HG03045 (cell line): ENCODE results near the gene HMGCLL1.

ENCODE experiments used
- ATAC-seq: cut with Tn5 transposase; IDR thresholded peaks from one replicate; pipeline ENCODE4 v1.9.1; 2021; ENCODE audit warnings: mild to moderate bottlenecking, moderate library complexity; ENCODE audit not compliant: unreplicated experiment

Gene HMGCLL1

DNA sequence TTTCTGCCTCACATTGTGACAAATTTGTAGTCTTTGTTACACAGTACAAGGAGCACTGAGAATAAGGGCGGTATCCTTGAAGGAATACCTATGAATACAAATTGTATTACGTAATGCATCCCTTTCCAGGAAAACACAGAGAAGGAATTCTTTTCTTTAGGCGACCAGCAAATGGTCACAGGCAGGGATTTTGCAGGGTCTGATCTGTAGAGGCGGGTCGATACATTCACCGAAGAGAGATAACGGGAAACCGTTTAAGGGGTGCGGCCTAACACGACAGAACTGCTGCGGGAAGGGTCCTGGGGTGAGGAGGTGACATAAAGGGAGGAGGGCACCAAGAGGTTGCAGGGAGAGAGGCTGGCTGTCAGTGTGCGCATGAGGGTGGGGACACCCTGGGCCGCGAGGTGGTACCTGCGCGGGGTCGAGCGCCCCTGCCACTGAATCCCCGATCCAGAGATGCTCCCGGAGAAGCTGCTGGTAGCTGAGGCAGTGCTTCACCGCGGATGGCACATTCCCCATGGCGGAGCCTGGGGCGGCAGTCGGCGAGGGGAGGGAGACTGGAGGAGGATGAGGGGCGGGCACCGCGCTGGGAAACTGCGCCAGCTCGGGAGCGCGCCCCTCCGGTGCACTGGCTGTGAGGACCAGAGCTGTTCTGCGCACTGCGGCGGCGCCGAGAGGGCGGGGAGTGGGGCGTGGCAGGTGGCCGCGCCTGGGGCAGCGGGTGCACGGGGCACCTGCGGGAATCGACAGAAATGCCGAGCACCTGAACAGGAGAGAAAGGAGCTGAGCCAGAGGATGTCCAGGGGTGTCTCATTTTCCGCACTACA, at the start of gene HMGCLL1:
Gene HMGCLL1, minus strand, starts transcription at position 656 of the 827 bp plus-strand sequence. Its CDS starts 137 bp downstream, at position 519.
- ATAC-seq, result no peak

DNA sequence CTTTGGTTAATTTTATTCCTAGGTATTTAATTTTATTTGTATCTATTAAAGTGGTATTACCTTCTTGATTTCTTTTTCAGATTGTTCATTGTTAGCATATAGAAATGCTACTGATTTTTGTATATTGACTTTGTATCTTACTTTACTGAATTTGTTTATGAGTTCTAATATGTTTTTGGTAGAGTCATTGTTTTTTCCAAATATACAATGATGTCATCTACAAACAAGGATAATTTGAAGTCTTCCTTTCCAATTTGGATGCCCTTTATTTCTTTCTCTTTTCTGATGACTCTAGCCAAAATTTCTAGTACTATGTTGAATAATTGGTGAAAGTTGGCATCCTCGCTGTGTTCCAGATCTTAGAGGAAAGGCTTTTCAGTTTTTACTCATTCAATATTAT, 43.0 kb upstream of the HMGCLL1 start:
- ATAC-seq, result no peak

DNA sequence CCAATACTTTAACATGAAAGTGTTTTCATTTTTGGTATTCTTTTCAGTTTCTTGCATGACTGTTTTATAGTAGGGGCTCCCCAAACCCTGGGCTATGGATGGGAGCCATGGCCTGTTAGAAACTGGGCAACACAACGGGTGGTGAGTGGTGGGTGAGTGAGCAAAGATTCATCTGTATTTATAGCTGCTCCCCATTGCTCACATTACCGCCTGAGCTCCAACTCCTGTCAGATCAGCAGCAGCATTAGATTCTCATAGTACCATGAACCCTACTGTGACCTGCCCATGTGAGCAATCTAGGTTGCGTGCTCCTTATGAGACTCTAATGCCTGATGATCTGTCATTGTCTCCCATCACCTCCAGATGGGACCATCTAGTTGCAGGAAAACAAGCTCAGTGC, 42.3 kb upstream of the HMGCLL1 start:
- ATAC-seq, result no peak

DNA sequence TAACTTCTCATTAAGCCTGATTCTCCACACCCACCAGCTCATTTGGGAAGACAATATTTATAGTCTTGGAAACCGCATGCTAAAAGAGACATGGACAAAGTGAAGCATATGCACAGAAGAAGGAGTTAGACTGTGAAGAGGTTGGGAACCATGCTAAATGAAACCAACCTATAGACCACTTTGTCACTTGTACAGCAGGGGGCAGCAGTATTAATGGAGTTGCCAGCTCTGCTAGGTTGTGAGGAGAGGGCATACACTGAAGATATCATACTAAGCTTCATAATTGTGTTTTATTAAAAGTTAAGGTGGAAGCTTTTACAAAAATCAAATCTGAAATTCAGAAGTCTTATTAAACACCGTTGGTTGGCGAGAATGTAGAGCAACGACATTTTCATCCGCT, 38.3 kb upstream of the HMGCLL1 start:
- ATAC-seq, result no peak

DNA sequence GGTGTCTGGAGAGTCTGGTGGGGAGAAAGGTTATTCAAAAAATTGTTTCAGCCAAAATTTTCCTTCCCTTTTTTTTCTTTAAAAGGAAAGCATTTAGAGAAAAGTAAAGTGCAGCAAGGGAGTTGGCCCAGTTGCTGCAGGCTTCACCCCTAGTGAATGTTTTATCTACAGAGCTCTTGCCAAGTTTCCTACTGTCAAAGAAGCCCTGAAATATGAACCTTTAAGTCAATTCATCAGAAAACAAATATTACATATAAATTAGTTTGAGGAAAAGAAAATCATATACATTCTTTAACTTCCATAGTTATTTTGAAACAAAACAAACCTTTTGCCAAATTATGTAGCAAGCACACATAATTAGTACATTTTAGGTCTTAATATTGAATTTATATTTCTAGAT, 25.0 kb upstream of the HMGCLL1 start:
- no peak for ATAC-seq

DNA sequence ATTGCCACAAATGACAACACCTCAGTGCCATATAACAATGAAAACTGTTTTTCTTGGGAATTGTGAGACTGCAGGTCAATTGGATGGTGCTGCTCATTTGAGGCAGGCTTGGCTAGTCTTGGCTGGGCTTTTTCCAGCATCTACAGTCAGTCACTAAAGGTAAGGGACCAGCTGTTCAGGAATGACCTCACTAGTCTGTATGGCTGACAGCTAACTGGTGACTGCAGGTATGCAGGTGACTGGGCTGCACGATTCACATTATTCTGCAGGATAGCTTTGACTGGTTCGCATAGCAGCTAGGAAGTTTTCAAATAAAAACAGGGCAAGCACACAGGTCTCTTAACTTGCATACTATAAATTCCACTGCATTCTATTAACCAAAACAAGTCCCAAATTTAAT, 22.1 kb upstream of the HMGCLL1 start:
- ATAC-seq, result no peak

GRCh38 chr6:55594442-55594841, 15.4 kb upstream of the HMGCLL1 start:
- no peak for ATAC-seq

DNA sequence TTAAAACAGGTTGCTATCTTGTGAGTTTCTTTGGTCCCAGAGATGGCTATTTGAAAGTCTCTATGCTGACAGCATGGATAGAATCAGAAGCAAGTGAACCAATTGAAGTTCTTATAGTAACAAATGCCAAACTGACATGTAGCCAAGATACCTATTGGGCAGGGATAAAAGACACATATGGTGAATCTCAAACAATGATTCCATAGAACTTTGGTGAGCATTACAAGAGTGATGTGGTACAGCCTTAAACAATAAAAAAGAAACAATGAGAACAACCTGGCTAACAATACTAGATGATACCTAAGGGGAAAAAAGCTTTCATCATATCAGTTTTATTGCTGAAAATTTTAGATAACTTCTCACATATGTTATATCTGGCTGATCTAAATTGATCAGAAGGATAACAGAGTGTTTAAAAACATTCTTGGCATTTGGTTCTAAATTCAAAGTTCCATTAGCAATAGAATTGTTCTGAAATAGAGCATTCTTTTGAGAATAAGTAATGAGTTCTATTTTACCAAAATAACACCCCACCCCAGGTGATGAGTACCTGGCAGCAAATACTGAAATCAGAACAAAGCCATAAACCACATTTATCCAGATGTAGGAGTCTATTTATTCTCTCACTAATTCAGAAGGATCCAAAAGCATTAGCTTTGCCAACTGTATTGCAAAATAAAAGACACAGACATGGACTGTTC, 5.8 kb upstream of the HMGCLL1 start:
- ATAC-seq, result no peak

GRCh38 chr6:55576811-55577210, 2.2 kb downstream of the HMGCLL1 start:
- ATAC-seq, result no peak

- ATAC-seq, result no peak
Observed at GRCh38 chr6:55574556-55574955, 4.4 kb downstream of the HMGCLL1 start.

DNA sequence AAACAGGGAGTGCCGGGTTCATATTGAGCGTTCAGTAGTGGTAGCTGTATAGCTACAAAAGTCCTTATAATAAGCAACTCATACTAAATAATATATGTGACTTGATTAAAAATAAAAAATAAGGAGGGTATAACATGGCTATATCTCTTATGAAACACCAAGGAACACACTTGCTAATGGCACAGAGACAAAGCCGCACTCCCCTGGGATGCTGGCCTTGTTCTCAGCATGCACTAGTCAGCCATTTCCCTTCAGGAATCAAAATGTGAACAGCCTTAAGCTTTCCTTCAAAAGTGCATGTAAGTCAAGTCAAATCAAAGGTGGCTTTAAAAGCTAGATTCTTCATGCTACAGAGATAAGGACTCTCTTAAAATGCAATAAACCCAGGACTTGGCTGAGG, 9.4 kb downstream of the HMGCLL1 start:
- no peak for ATAC-seq

DNA sequence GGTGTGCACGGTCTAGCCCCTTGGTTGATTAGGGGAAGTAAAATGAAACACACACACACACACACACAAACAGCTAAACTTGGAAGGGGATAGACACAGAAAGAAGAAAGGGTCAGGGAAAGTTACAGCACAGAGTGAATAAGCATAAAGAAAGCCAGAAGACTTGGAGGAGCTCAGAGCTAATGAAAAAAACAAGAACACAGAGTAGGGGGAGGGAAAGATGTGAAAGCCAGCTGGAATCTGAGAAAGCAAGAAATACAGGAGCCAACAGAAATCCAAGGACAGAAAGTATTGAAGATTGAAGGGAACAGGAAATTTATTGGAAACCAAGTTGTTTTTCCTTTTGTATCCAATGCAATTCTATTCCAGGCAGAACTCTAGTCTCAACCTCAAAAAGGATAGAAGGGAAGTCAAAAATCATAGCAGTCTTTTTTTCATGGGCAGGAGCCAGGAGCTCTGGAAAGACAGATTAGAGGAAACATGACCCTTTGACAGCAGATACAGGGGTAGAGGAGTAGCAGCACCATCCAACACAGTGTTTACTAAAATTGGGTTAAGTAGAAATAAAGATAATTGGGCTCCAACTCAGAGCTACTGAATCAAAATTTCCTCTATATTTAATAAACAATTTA, 10.1 kb downstream of the HMGCLL1 start:
- no peak for ATAC-seq

GRCh38 chr6:55567558-55567957, 11.4 kb downstream of the HMGCLL1 start:
- no peak for ATAC-seq

DNA sequence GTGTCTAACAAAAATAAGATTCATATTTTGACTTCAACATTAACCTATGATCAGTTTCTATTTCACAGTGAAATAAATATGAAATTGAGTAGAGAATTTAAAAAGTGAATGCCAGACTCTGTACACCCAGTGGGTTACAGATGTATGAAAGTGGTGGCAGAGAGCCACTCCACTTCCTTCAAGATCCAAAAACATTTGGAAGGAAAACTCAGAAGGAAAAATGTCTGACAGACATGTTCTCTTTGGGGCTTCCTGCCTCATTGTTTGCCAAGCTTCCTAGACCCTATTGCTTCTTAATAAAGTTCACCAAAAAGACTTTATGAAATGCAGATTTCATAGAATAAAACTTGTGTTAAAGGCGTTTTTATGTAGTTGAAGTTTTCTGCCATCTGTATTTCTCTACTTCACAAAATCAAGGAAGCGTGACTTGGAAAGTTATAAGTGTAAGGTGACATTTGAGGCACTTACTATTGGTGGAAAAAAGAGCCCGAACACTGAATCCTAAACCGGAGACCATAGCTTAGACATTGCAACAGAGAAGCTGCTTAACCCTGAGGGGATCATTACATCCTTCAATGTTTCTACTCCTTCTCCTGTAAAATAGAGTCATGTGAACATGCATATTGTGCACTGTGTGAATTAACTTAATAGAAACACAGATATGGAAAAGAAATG, 12.8 kb downstream of the HMGCLL1 start:
- no peak for ATAC-seq

DNA sequence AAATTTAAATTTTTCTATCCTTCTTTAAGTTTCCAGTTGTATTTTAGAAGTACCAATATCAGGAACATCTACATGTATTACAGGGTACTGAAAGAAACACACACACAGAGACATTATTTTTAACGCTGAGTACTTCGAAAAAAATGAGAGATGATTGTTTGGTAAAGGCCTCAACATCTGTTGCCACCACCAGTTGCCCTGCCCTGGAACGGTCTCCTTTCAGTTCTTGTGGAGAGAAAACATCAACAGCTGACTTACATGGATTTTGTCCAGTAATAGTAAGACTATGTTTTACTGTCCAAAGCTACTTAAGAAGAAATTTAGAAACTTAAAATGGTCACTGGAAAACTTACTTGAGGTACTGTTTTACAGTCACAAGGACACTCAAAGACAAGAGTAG, 16.7 kb downstream of the HMGCLL1 start:
- no peak for ATAC-seq

DNA sequence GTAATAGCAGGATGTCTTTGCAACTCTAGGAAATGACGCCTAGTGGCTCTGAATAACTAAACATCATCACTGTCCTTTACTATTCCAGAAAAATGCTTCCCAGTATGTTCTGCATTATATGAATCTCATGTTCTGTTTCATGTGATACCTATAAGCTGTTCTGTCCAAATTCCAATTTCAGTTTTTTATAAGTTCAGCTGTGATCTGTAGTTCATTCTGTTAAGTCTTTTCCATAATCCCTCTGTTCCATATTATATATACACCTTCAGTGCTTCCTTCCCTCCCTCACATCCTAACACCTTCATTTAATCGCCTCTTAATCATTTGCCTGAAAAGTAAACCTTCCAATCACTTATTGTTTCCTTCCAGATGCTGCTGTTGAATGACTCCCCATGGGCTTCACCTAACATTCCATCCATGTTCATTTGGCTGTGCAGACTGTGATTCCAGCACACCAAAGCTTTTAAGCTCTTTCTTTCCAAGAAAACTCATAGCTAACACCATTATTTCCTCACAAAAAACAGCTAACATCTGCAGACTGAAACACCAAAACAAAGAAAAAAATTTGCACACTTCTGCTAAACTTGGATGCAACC, 18.6 kb downstream of the HMGCLL1 start:
- no peak for ATAC-seq

DNA sequence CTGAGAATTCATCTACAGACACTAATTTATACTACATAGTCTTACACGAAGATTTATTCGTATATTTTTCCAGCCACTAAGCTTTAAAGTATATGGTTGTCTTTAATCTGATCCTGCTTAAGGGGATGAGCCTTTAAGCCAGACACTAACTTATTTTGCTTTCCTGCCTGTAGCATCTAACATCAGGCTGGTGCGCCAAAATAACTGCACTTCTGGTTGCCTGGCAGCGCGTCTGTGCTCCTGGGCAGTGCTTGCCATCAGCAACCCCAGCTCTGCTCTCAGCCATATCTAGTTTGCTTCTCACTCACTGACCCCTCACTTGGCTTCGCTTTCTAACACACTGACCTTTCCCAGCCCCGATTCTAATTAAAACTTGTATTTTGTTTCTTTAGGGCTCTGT, 21.8 kb downstream of the HMGCLL1 start:
- no peak for ATAC-seq

DNA sequence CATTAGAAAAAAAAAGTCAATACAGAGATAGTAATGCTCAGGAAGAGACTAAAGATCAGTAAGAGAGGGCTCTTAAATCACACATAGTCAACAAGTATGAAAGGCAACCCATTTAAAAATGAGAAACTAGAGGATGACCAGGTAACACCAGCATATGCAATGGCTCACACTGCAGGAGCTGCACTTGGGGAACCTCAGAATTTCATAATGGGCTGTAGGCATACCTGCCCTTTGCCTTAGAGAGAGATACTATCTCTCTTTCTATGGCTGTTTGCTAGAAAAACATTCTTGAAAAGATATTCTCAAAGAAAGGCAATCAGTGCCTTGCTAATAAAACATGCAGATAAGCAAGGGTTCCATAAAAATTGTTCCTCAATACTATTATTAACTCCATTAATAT, 33.2 kb downstream of the HMGCLL1 start:
- ATAC-seq, result no peak

- ATAC-seq, result no peak
Observed at GRCh38 chr6:55543633-55544309, 35.2 kb downstream of the HMGCLL1 start.

GRCh38 chr6:55541024-55541423, 38.0 kb downstream of the HMGCLL1 start:
- ATAC-seq, result no peak
